Left kidney (tissue), 1 donor: ENCODE results near the gene PMCH. TPM values are rescaled to one million over a fixed set of nuclear protein-coding genes. Genes with fewer than 3 reads are reported as not detected.

Experiments
- polyA plus RNA-seq: library from polyadenylated mRNA; unstranded; fragments of 120-200 nt; gene quantifications from one replicate; pipeline ENCODE4 v1.2.1, GENCODE V29; 2013; ENCODE audit not compliant: insufficient read length

Gene PMCH
- polyA plus RNA-seq, 1 donor, result 0.91 TPM

Other genes with a start within 250 kb of the PMCH start
- gene WASHC3, start 135.8 kb downstream of the PMCH start, polyA plus RNA-seq, result 58.7 TPM
- gene NUP37, start 77.7 kb downstream of the PMCH start, polyA plus RNA-seq, result 35.8 TPM
- 18.3 TPM for gene PARPBP, start 77.7 kb downstream of the PMCH start, polyA plus RNA-seq